Stimulated activated effector memory CD8-positive, alpha-beta T cell treated with anti-CD3 and anti-CD28 coated beads, Interleukin-12 subunit alpha, Interleukin-12 subunit beta, amount 100 ng/mL, for 72 hours (primary cell): Measurements from ENCODE around the gene MTX1.
"Not testable (repeated sequence)": the region's sequence is repeated elsewhere in the genome, so short reads cannot be mapped to it uniquely, and the experiment has no call there.

ENCODE experiments used
- ATAC-seq: fragments of 150-1000 bp; cut with Tn5 transposase; 2 replicates; pipeline ENCODE4 v1.10.0; 2021
- DNase-seq, 2 donors: peaks; one replicate each; pipeline ENCODE4 v3.0.0; 2021 to 2022; ENCODE audit warnings: low spot score in 2 of 2
- H3K27ac Mint-ChIP-seq: one replicate; pipeline ENCODE4 v1.8.0; 2022; ENCODE audit warnings: mild to moderate bottlenecking, mixed read lengths
- H3K36me3 Mint-ChIP-seq: one replicate; pipeline ENCODE4 v1.8.0; 2022; ENCODE audit warnings: mild to moderate bottlenecking, mixed read lengths
- H3K4me1 Mint-ChIP-seq: one replicate; pipeline ENCODE4 v1.8.0; 2022; ENCODE audit warnings: mixed read lengths
- H3K4me3 Mint-ChIP-seq: one replicate; pipeline ENCODE4 v1.8.0; 2022; ENCODE audit warnings: mild to moderate bottlenecking, mixed read lengths
- H3K9me3 Mint-ChIP-seq: one replicate; pipeline ENCODE4 v1.8.0; 2022; ENCODE audit warnings: mixed read lengths

Gene MTX1

GRCh38 chr1:155193275-155193990 is 15.1 kb upstream of the MTX1 start:
- ATAC-seq (peak; percentile 75), DNase-seq (peak; percentile 90 to 95)
- Mint-ChIP-seq H3K4me1 (peaks cover 39% of the 10 kb centered on the region), H3K27ac (peak overlapping the region; percentile 99), H3K9me3 (no peaks in the 10 kb centered on the region), H3K36me3 (peaks cover 41% of the 10 kb centered on the region), H3K4me3 (peak overlapping the region; percentile 90)

- H3K9me3 Mint-ChIP-seq, ATAC-seq, DNase-seq: not testable (repeated sequence)
- Mint-ChIP-seq H3K4me1 (peaks cover 39% of the 10 kb centered on the region), H3K36me3 (peaks cover 41% of the 10 kb centered on the region), H3K27ac (peak overlapping the region; percentile 99), H3K4me3 (peak overlapping the region; percentile 90)
These were observed 14.6 kb upstream of the MTX1 start for GRCh38 chr1:155193991-155194240.

- Mint-ChIP-seq H3K27ac (peak overlapping the region; percentile 99), H3K36me3 (peaks cover 41% of the 10 kb centered on the region), H3K4me1 (peaks cover 39% of the 10 kb centered on the region), H3K9me3 (no peaks in the 10 kb centered on the region), H3K4me3 (peak overlapping the region; percentile 90)
- no peak for DNase-seq
- ATAC-seq, result no peak
These were observed 13.0 kb upstream of the MTX1 start for GRCh38 chr1:155195201-155196102.

- Mint-ChIP-seq H3K27ac (peak overlapping the region; percentile 99), H3K9me3 (no peaks in the 10 kb centered on the region), H3K4me3 (peak overlapping the region; percentile 90), H3K4me1 (peaks cover 39% of the 10 kb centered on the region), H3K36me3 (peaks cover 41% of the 10 kb centered on the region)
- no peak for ATAC-seq
- DNase-seq, result no peak
These were observed 12.2 kb upstream of the MTX1 start for GRCh38 chr1:155196103-155196892.

- no peak for DNase-seq
- H3K36me3 Mint-ChIP-seq, result peaks cover 38% of the 10 kb centered on the region
- no peaks in the 10 kb centered on the region for H3K9me3 Mint-ChIP-seq
- H3K4me3 Mint-ChIP-seq, result no peak overlapping the region
- no peak for ATAC-seq
- H3K27ac Mint-ChIP-seq, result no peak overlapping the region
- H3K4me1 Mint-ChIP-seq, result peaks cover 36% of the 10 kb centered on the region
These were observed 11.4 kb upstream of the MTX1 start for GRCh38 chr1:155196893-155197638.

GRCh38 chr1:155197901-155198546 is 10.5 kb upstream of the MTX1 start:
- ATAC-seq, result no peak
- Mint-ChIP-seq H3K4me3 (no peak overlapping the region), H3K9me3 (no peaks in the 10 kb centered on the region), H3K36me3 (peaks cover 30% of the 10 kb centered on the region), H3K27ac (no peak overlapping the region), H3K4me1 (peaks cover 27% of the 10 kb centered on the region)
- no peak for DNase-seq

GRCh38 chr1:155198547-155198906 is 10.0 kb upstream of the MTX1 start:
- peaks cover 28% of the 10 kb centered on the region for H3K36me3 Mint-ChIP-seq
- no peaks in the 10 kb centered on the region for H3K9me3 Mint-ChIP-seq
- H3K4me3 Mint-ChIP-seq, result no peak overlapping the region
- no peak for ATAC-seq
- H3K27ac Mint-ChIP-seq, result no peak overlapping the region
- peaks cover 22% of the 10 kb centered on the region for H3K4me1 Mint-ChIP-seq
- DNase-seq, result no peak

- Mint-ChIP-seq H3K27ac (no peak overlapping the region), H3K9me3 (no peaks in the 10 kb centered on the region), H3K4me1 (peaks cover 9% of the 10 kb centered on the region), H3K4me3 (no peak overlapping the region), H3K36me3 (peaks cover 17% of the 10 kb centered on the region)
- DNase-seq, result no peak
- ATAC-seq, result no peak
These were observed 8.7 kb upstream of the MTX1 start for GRCh38 chr1:155199792-155200191.

- peaks cover 10% of the 10 kb centered on the region for H3K36me3 Mint-ChIP-seq
- no peak overlapping the region for H3K27ac Mint-ChIP-seq
- H3K4me3 Mint-ChIP-seq, result no peak overlapping the region
- no peak for ATAC-seq
- DNase-seq, result no peak
- no peaks in the 10 kb centered on the region for H3K9me3 Mint-ChIP-seq
- no peaks in the 10 kb centered on the region for H3K4me1 Mint-ChIP-seq
These were observed 7.6 kb upstream of the MTX1 start for GRCh38 chr1:155200920-155201319.

GRCh38 chr1:155202198-155202597 is 6.3 kb upstream of the MTX1 start:
- H3K36me3 Mint-ChIP-seq, result peaks cover 10% of the 10 kb centered on the region
- no peak for DNase-seq
- H3K4me3 Mint-ChIP-seq, result no peak overlapping the region
- H3K4me1 Mint-ChIP-seq, result peaks cover 7% of the 10 kb centered on the region
- no peak overlapping the region for H3K27ac Mint-ChIP-seq
- no peaks in the 10 kb centered on the region for H3K9me3 Mint-ChIP-seq
- no peak for ATAC-seq

GRCh38 chr1:155202731-155203515 is 5.6 kb upstream of the MTX1 start:
- no peak overlapping the region for H3K4me3 Mint-ChIP-seq
- peaks cover 10% of the 10 kb centered on the region for H3K36me3 Mint-ChIP-seq
- ATAC-seq (no peak), DNase-seq (no peak)
- peaks cover 14% of the 10 kb centered on the region for H3K4me1 Mint-ChIP-seq
- H3K27ac Mint-ChIP-seq, result no peak overlapping the region
- no peaks in the 10 kb centered on the region for H3K9me3 Mint-ChIP-seq

- Mint-ChIP-seq H3K4me1 (peaks cover 20% of the 10 kb centered on the region), H3K9me3 (no peaks in the 10 kb centered on the region), H3K36me3 (peaks cover 14% of the 10 kb centered on the region), H3K4me3 (no peak overlapping the region), H3K27ac (no peak overlapping the region)
- ATAC-seq (no peak), DNase-seq (no peak)
These were observed 3.5 kb upstream of the MTX1 start for GRCh38 chr1:155205035-155205434.

- no peak overlapping the region for H3K4me3 Mint-ChIP-seq
- DNase-seq, result no peak
- peak overlapping the region; percentile 23 for H3K27ac Mint-ChIP-seq
- H3K4me1 Mint-ChIP-seq, result peaks cover 27% of the 10 kb centered on the region
- no peak for ATAC-seq
- H3K9me3 Mint-ChIP-seq, result no peaks in the 10 kb centered on the region
- peaks cover 20% of the 10 kb centered on the region for H3K36me3 Mint-ChIP-seq
These were observed 2.4 kb upstream of the MTX1 start for GRCh38 chr1:155205969-155206593.
